HFFc6 (cell line): Measurements from ENCODE around the gene SNX18. TPM values are rescaled to one million over a fixed set of nuclear protein-coding genes. Genes with fewer than 3 reads are reported as not detected.
"Not testable (repeated sequence)": the region's sequence is repeated elsewhere in the genome, so short reads cannot be mapped to it uniquely, and the experiment has no call there.

ENCODE experiments used
- DNase-seq: peaks from one replicate; pipeline ENCODE4 v3.0.0-alpha.2; 2018
- H3K27ac Mint-ChIP-seq: 2 replicates; pipeline ENCODE4 v1.8.0; 2020; ENCODE audit warnings: mild to moderate bottlenecking, mixed read lengths
- H3K27me3 Mint-ChIP-seq: 2 replicates; pipeline ENCODE4 v1.8.0; 2021; ENCODE audit warnings: mild to moderate bottlenecking, moderate library complexity, mixed read lengths; ENCODE audit not compliant: insufficient read depth
- H3K36me3 Mint-ChIP-seq: 2 replicates; pipeline ENCODE4 v1.8.0; 2021; ENCODE audit warnings: low read depth, mixed read lengths
- H3K4me1 Mint-ChIP-seq: 2 replicates; pipeline ENCODE4 v1.8.0; 2020; ENCODE audit warnings: low read depth, mixed read lengths
- H3K4me3 Mint-ChIP-seq: 2 replicates; pipeline ENCODE4 v1.8.0; 2020; ENCODE audit warnings: mild to moderate bottlenecking, moderate library complexity, mixed read lengths
- H3K9me3 Mint-ChIP-seq: 2 replicates; pipeline ENCODE4 v1.8.0; 2020; ENCODE audit warnings: mild to moderate bottlenecking, mixed read lengths
- total RNA-seq, 6 experiments: library from RNA; stranded (reverse); fragmentation: NEBNext Ultra II Directional; extraction: Animal tissue kit (Norgen Biotek cat#: 25700); gene quantifications; 2 replicates in 1 of 6; 3 replicates in 5 of 6; pipeline ENCODE4 v1.2.3, GENCODE V29; 2021
- TF ChIP-seq, protein P1 (sequence below): fragments of 200-600 bp; sonication (generic); IDR thresholded peaks from 2 replicates; pipeline ENCODE4 v1.5.0; 2021; ENCODE audit warnings: antibody characterized with exemption, mild to moderate bottlenecking

SNX18 gene
- total RNA-seq, 6 experiments from 2014 or later = 32.8 to 47.3 (median 39.7) TPM

DNA sequence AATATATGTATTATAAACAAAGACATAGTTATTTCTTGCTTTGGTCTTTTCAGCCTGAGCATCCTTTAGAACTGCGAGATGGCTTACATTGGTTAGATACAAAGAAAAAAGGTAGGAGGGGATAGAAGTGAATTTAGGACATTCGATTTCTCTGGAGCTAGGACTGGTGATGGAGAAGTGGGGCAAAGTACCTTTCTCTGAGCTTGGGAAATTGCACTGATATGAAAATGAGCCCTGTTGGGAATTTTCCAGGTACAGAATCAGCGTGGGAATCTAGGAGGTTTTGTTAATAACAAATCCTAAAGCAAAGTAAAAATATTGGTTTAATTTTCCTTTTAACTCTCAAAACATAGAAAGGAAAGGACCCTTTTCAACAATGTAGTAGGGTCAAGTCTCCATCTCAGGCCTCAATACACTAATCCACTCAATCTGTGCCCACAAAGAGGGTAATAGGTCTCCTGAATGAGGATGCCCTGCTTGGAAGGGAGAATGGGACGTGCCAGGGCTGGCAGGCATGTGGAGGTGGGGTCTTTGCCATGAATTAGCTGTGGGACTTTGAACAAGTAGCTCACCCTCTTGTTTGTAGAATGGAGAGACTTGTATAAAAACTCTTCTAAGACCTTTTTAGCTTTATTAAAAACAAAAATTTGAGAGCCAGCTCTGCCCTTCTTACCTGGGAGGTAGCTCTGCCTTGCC is 17.7 kb downstream of the SNX18 start:
- no peaks in the 10 kb centered on the region for H3K9me3 Mint-ChIP-seq
- H3K27ac Mint-ChIP-seq = no peak overlapping the region

DNA sequence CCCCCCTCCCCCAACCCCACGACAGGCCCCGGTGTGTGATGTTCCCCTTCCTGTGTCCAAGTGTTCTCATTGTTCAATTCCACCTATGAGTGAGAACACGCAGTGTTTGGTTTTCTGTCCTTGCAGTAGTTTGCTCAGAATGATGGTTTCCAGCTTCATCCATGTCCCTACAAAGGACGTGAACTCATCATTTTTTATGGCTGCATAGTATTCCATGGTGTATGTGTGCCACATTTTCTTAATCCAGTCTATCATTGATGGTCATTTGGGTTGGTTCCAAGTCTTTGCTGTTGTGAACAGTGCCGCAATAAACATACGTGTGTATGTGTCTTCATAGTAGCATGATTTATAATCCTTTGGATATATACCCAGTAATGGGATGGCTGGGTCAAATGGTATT is 18.8 kb downstream of the SNX18 start:
- H3K27me3 Mint-ChIP-seq, DNase-seq, H3K36me3 Mint-ChIP-seq, H3K9me3 Mint-ChIP-seq, H3K27ac Mint-ChIP-seq, H3K4me3 Mint-ChIP-seq: not testable (repeated sequence)
- H3K4me1 Mint-ChIP-seq = peaks cover 43% of the 10 kb centered on the region

More for the DNA sequence above, 17.7 kb downstream of the SNX18 start:
- DNase-seq = no peak
- H3K36me3 Mint-ChIP-seq = peaks cover 12% of the 10 kb centered on the region
- no peak overlapping the region for H3K4me3 Mint-ChIP-seq
- peaks cover 52% of the 10 kb centered on the region for H3K4me1 Mint-ChIP-seq
- TF ChIP-seq, protein P1, sequence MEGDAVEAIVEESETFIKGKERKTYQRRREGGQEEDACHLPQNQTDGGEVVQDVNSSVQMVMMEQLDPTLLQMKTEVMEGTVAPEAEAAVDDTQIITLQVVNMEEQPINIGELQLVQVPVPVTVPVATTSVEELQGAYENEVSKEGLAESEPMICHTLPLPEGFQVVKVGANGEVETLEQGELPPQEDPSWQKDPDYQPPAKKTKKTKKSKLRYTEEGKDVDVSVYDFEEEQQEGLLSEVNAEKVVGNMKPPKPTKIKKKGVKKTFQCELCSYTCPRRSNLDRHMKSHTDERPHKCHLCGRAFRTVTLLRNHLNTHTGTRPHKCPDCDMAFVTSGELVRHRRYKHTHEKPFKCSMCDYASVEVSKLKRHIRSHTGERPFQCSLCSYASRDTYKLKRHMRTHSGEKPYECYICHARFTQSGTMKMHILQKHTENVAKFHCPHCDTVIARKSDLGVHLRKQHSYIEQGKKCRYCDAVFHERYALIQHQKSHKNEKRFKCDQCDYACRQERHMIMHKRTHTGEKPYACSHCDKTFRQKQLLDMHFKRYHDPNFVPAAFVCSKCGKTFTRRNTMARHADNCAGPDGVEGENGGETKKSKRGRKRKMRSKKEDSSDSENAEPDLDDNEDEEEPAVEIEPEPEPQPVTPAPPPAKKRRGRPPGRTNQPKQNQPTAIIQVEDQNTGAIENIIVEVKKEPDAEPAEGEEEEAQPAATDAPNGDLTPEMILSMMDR = no peak
- no peaks in the 10 kb centered on the region for H3K27me3 Mint-ChIP-seq

DNA sequence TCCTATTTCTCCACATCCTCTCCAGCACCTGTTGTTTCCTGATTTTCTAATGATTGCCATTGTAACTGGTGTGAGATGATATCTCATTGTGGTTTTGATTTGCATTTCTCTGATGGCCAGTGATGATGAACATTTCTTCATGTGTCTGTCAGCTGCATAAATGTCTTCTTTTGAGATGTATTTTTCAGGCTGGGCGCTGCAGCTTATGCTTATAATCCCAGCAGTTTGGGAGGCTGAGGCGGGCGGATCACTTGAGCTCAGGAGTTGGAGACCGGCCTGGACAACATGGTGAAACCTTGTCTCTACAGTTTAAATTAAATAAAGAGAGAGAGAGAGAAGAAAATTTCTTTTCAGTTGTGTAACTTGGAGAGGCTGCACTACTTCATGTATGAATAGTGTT is 19.3 kb downstream of the SNX18 start:
- not testable (repeated sequence) for DNase-seq, H3K36me3 Mint-ChIP-seq, H3K27me3 Mint-ChIP-seq, H3K9me3 Mint-ChIP-seq
- Mint-ChIP-seq H3K4me1 (peaks cover 38% of the 10 kb centered on the region), H3K27ac (peak overlapping the region; percentile 42; the same call in 1 of the 2 replicates), H3K4me3 (peak overlapping the region; percentile 60)

DNA sequence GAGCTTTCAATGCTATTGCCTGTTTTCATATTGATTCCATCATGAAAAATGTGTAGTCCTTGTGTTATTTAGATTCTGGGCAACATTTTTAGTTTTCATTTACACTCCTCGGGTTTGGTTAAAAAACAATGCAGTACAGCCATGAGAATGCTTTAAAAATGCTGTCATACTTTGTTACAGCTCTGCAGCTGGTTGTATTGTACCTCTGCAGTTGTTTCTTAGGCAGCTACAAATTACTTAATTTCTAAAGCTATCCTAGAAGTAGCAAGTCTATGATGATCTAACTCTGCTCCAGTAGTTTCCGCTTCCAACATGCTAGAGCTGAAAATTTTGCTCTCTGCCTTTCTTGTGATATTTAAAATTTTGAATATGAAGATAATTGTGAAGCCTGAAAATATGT is 20.2 kb downstream of the SNX18 start:
- peak overlapping the region; percentile 66 for H3K4me3 Mint-ChIP-seq
- H3K36me3 Mint-ChIP-seq = peaks cover 9% of the 10 kb centered on the region
- no peaks in the 10 kb centered on the region for H3K27me3 Mint-ChIP-seq
- TF ChIP-seq, protein P1 = no peak
- no peaks in the 10 kb centered on the region for H3K9me3 Mint-ChIP-seq
- H3K4me1 Mint-ChIP-seq = peaks cover 38% of the 10 kb centered on the region
- H3K27ac Mint-ChIP-seq = peak overlapping the region; percentile 24
- DNase-seq = no peak

DNA sequence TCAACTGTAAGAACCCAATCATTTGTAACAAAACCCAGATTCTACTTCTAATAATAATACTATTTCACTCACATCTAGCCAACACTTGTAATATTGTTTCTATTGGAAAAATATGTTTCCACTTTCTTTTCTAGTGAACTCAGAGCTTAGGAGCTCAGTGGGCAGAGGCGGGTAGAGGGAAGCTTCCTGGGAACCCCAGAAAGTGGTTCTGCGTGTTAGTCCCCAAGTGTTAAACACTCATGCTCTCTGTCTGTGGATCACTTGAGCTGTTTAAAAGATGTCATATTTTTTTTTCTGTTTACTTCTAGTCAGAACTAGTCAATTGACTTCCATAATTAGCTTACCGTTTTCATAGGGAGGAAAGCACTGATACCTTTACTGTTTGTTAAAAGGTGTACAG is 20.6 kb downstream of the SNX18 start:
- Mint-ChIP-seq H3K36me3 (peaks cover 13% of the 10 kb centered on the region), H3K27ac (peak overlapping the region; percentile 24), H3K27me3 (no peaks in the 10 kb centered on the region), H3K4me3 (peak overlapping the region; percentile 66), H3K9me3 (no peaks in the 10 kb centered on the region), H3K4me1 (peaks cover 38% of the 10 kb centered on the region)
- TF ChIP-seq, protein P1 = no peak
- DNase-seq = no peak

DNA sequence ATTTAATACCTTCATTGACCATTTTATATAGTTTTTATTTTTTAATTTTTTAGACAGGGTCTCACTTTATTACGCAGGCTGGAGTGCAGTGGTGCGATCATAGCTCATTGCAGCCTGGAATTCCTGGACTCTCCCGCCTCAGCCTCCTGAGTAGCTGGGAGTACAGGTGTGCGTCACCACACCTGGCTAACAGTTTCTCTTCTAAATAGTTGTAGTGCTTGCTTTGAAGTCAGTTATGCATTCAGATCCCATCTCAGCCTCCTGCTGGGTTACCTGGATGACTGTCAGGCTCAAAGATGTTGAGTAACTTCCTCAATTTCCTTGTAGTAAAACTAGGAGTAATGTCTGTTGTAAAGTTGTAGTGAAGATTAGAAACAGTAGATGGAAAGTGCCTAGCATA is 21.4 kb downstream of the SNX18 start:
- no peak overlapping the region for H3K27ac Mint-ChIP-seq
- TF ChIP-seq, protein P1 = no peak
- no peak for DNase-seq
- peaks cover 32% of the 10 kb centered on the region for H3K4me1 Mint-ChIP-seq
- H3K27me3 Mint-ChIP-seq = no peaks in the 10 kb centered on the region
- peaks cover 16% of the 10 kb centered on the region for H3K36me3 Mint-ChIP-seq
- no peaks in the 10 kb centered on the region for H3K9me3 Mint-ChIP-seq
- H3K4me3 Mint-ChIP-seq = no peak overlapping the region
